Peyer's patch (tissue), 4 donors: ENCODE measurements around the gene ADNP2. TPM values are rescaled to one million over a fixed set of nuclear protein-coding genes. Genes with fewer than 3 reads are reported as not detected.

Experiments
- DNase-seq, 3 donors: peaks; one replicate each; pipeline ENCODE4 v3.0.0-alpha.2; 2017 to 2019
- H3K27ac ChIP-seq, 4 donors: fragments of 200-600 bp; sonication (generic); one replicate each; pipeline ENCODE4 v1.5.1; 2016 to 2019
- H3K27me3 ChIP-seq, 2 donors: fragments of 200-600 bp; sonication (generic); one replicate each; pipeline ENCODE4 v1.5.1; 2019
- H3K36me3 ChIP-seq, 3 donors: fragments of 200-600 bp; sonication (generic); one replicate each; pipeline ENCODE4 v1.5.1; 2016 to 2019
- H3K4me1 ChIP-seq, 4 donors: fragments of 200-600 bp; sonication (generic); one replicate each; pipeline ENCODE4 v1.5.1; 2016 to 2019
- H3K4me3 ChIP-seq, 4 donors: fragments of 200-600 bp; sonication (generic); 1 replicate in 3 of 4; 2 replicates in 1 of 4; pipeline ENCODE4 v1.5.1; 2016 to 2019; ENCODE audit warnings: mild to moderate bottlenecking in 1 of 4
- H3K9me3 ChIP-seq, 4 donors: fragments of 200-600 bp; sonication (generic); one replicate each; pipeline ENCODE4 v1.5.1; 2016 to 2019; ENCODE audit warnings: mild to moderate bottlenecking in 1 of 4
- POLR2A ChIP-seq, 2 donors: fragments of 450-650 bp; IDR thresholded peaks; one replicate each; pipeline ENCODE4 v1.5.1; 2017; ENCODE audit warnings: antibody characterized with exemption in 2 of 2, mild to moderate bottlenecking in 2 of 2, moderate library complexity in 2 of 2
- total RNA-seq, 4 donors: library from RNA; depleted of rRNA; stranded (reverse); fragments of >200 nt; gene quantifications; one replicate each; pipeline ENCODE4 v1.1.0, GENCODE V29; 2016
- TF ChIP-seq, protein P1 (sequence below), 6 experiments: fragments of 450-650 bp in 4 of 6; fragments of 200-600 bp in 2 of 6; sonication (generic) in 1 of 6; IDR thresholded peaks; one replicate each; pipeline ENCODE4 v1.5.1; 2017 to 2019; ENCODE audit warnings: antibody characterized with exemption in 6 of 6, mild to moderate bottlenecking in 3 of 6, moderate library complexity in 1 of 6

Gene ADNP2, protein sequence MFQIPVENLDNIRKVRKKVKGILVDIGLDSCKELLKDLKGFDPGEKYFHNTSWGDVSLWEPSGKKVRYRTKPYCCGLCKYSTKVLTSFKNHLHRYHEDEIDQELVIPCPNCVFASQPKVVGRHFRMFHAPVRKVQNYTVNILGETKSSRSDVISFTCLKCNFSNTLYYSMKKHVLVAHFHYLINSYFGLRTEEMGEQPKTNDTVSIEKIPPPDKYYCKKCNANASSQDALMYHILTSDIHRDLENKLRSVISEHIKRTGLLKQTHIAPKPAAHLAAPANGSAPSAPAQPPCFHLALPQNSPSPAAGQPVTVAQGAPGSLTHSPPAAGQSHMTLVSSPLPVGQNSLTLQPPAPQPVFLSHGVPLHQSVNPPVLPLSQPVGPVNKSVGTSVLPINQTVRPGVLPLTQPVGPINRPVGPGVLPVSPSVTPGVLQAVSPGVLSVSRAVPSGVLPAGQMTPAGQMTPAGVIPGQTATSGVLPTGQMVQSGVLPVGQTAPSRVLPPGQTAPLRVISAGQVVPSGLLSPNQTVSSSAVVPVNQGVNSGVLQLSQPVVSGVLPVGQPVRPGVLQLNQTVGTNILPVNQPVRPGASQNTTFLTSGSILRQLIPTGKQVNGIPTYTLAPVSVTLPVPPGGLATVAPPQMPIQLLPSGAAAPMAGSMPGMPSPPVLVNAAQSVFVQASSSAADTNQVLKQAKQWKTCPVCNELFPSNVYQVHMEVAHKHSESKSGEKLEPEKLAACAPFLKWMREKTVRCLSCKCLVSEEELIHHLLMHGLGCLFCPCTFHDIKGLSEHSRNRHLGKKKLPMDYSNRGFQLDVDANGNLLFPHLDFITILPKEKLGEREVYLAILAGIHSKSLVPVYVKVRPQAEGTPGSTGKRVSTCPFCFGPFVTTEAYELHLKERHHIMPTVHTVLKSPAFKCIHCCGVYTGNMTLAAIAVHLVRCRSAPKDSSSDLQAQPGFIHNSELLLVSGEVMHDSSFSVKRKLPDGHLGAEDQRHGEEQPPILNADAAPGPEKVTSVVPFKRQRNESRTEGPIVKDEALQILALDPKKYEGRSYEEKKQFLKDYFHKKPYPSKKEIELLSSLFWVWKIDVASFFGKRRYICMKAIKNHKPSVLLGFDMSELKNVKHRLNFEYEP
- 10 to 100 TPM; 18.9 to 26.7 (median 24.0) TPM for total RNA-seq

GRCh38 chr18:80108739-80109675, at the start of gene ADNP2:
Gene ADNP2, plus strand, starts transcription at chr18:80109262. Its CDS starts 8,281 bp downstream, at chr18:80117543.
- Histone ChIP-seq H3K27me3 (no peaks in the 10 kb centered on the region), H3K9me3 (peaks cover 0 to 3% (median 0%) of the 10 kb centered on the region in 4 donors), H3K4me3 (peak within 1 kb of the TSS; percentile 56 to 94 (median 84)), H3K36me3 (no peaks in the 10 kb centered on the region), H3K27ac (peak within 1 kb of the TSS; percentile 61 to 93 (median 84)), H3K4me1 (peaks cover 0 to 13% (median 3%) of the 10 kb centered on the region in 4 donors)
- peak; percentile 64 to 89 (median 86) for DNase-seq
- TF ChIP-seq, protein P1, sequence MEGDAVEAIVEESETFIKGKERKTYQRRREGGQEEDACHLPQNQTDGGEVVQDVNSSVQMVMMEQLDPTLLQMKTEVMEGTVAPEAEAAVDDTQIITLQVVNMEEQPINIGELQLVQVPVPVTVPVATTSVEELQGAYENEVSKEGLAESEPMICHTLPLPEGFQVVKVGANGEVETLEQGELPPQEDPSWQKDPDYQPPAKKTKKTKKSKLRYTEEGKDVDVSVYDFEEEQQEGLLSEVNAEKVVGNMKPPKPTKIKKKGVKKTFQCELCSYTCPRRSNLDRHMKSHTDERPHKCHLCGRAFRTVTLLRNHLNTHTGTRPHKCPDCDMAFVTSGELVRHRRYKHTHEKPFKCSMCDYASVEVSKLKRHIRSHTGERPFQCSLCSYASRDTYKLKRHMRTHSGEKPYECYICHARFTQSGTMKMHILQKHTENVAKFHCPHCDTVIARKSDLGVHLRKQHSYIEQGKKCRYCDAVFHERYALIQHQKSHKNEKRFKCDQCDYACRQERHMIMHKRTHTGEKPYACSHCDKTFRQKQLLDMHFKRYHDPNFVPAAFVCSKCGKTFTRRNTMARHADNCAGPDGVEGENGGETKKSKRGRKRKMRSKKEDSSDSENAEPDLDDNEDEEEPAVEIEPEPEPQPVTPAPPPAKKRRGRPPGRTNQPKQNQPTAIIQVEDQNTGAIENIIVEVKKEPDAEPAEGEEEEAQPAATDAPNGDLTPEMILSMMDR (IDR thresholded peaks at IDR 0.05), result no peak
- TF ChIP-seq POLR2A (IDR thresholded peaks at IDR 0.05), result peak in 1 of 2 donors; percentile 38

DNA sequence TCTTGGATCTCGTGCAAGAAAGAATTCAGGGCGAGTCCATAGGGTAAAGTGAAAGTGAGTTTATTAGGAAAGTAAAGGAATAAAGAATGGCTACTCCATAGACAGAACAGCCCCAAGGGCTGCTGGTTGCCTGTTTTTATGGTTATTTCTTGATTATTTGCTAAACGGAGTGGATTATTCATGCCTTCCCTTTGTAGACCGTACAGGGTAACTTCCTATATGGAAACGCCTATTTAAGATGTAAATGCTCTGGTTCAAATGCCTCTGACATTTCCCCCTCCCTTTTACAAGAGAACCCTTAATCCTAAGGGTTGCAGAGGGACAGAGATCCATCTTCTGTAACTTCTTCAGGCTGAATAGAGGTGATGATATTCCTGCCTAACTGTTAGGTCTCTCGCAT, 49.1 kb upstream of the ADNP2 start:
- peaks cover 0 to 14% (median 3%) of the 10 kb centered on the region in 4 donors for H3K9me3 ChIP-seq
- DNase-seq, result no peak
- no peaks in the 10 kb centered on the region for H3K36me3 ChIP-seq
- no peaks in the 10 kb centered on the region for H3K4me1 ChIP-seq
- H3K27me3 ChIP-seq, result no peaks in the 10 kb centered on the region
- H3K27ac ChIP-seq, result no peak overlapping the region
- H3K4me3 ChIP-seq, result no peak overlapping the region
- TF ChIP-seq, protein P1 (IDR thresholded peaks at IDR 0.05), result no peak
- no peak for TF ChIP-seq POLR2A (IDR thresholded peaks at IDR 0.05)

DNA sequence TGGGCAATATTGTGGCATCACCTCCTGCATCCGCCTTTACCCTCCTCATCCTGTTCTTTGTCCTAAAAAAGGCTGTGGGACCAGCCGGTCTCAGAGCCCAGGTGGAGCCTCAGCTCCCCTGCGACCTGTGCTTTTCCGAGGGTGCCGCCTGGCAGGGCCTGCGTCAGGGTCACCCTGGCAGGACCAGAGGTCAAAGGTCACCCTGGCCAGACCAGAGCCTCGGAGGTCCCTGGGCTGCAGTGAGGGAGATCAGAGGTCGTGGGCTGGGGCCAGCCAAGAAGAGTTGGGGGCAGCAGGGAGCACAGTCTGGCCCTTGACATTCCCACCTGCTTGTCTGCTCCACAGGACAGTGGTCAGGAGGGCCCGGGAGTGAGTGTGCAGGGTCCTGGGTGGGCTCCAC, 43.4 kb upstream of the ADNP2 start:
- H3K27me3 ChIP-seq, result no peaks in the 10 kb centered on the region
- no peak overlapping the region for H3K4me3 ChIP-seq
- no peak for DNase-seq
- H3K9me3 ChIP-seq, result no peaks in the 10 kb centered on the region
- no peaks in the 10 kb centered on the region for H3K36me3 ChIP-seq
- TF ChIP-seq POLR2A (IDR thresholded peaks at IDR 0.05), result no peak
- TF ChIP-seq, protein P1 (IDR thresholded peaks at IDR 0.05), result no peak
- no peak overlapping the region for H3K27ac ChIP-seq
- H3K4me1 ChIP-seq, result no peaks in the 10 kb centered on the region

DNA sequence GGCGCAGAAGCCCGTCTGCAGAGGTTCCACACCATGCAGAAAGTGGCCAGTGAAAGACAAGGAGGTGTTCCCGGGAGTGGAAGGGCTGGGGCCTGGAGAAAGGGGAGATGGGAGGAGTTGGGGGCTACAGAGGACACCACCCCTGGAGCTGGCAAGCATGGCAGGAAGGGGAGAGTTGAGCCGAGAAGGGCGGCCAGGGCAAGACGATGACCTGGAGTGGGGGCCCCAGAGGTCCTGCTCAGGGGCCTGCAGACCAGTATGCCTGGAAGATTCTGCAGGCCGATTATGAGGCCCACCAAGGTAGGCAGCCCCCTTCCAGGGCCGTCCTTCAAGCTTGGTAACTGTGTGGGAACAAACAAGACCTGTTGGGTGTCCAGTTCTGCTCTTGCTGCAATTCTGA, 41.7 kb upstream of the ADNP2 start:
- Histone ChIP-seq H3K4me1 (no peaks in the 10 kb centered on the region), H3K9me3 (no peaks in the 10 kb centered on the region), H3K27ac (no peak overlapping the region), H3K36me3 (no peaks in the 10 kb centered on the region), H3K4me3 (no peak overlapping the region), H3K27me3 (no peaks in the 10 kb centered on the region)
- DNase-seq, result no peak
- TF ChIP-seq, protein P1 (IDR thresholded peaks at IDR 0.05), result no peak
- no peak for TF ChIP-seq POLR2A (IDR thresholded peaks at IDR 0.05)
